KOPT-K1 (cell line): ENCODE data around the gene RHOF.

Source experiments
- H3K27ac ChIP-seq: fragments of 200-600 bp; sonication (generic); 2 replicates; pipeline ENCODE4 v1.5.1; 2016; ENCODE audit warnings: antibody characterized with exemption, mild to moderate bottlenecking, low read depth, low read length; ENCODE audit not compliant: poor library complexity, severe bottlenecking
- H3K36me3 ChIP-seq: fragments of 200-600 bp; sonication (generic); 2 replicates; pipeline ENCODE4 v1.5.1; 2017; ENCODE audit warnings: antibody characterized with exemption, mild to moderate bottlenecking, low read length, moderate library complexity; ENCODE audit not compliant: insufficient read depth
- H3K9me3 ChIP-seq: fragments of 200-600 bp; sonication (generic); 2 replicates; pipeline ENCODE4 v1.5.1; 2017; ENCODE audit warnings: antibody characterized with exemption, low read length, mild to moderate bottlenecking; ENCODE audit not compliant: insufficient read depth, poor library complexity, severe bottlenecking

The RHOF gene

GRCh38 chr12:121811434-121812319 is 18.2 kb upstream of the RHOF start:
- peaks cover 87% of the 10 kb centered on the region for H3K36me3 ChIP-seq
- H3K27ac ChIP-seq = peak overlapping the region; percentile 93
- H3K9me3 ChIP-seq = no peaks in the 10 kb centered on the region

- Histone ChIP-seq H3K36me3 (peaks cover 87% of the 10 kb centered on the region), H3K9me3 (no peaks in the 10 kb centered on the region), H3K27ac (peak overlapping the region; percentile 93)
Measured at GRCh38 chr12:121810833-121811433, 17.4 kb upstream of the RHOF start.

- H3K9me3 ChIP-seq = no peaks in the 10 kb centered on the region
- peak overlapping the region; percentile 93 for H3K27ac ChIP-seq
- peaks cover 84% of the 10 kb centered on the region for H3K36me3 ChIP-seq
Measured at GRCh38 chr12:121810234-121810817, 16.8 kb upstream of the RHOF start.

GRCh38 chr12:121809712-121810116 is 16.2 kb upstream of the RHOF start:
- H3K36me3 ChIP-seq = peaks cover 78% of the 10 kb centered on the region
- H3K9me3 ChIP-seq = no peaks in the 10 kb centered on the region
- no peak overlapping the region for H3K27ac ChIP-seq

GRCh38 chr12:121808623-121809022 is 15.1 kb upstream of the RHOF start:
- Histone ChIP-seq H3K27ac (no peak overlapping the region), H3K9me3 (no peaks in the 10 kb centered on the region), H3K36me3 (peaks cover 69% of the 10 kb centered on the region)

- Histone ChIP-seq H3K27ac (no peak overlapping the region), H3K36me3 (peaks cover 61% of the 10 kb centered on the region), H3K9me3 (no peaks in the 10 kb centered on the region)
Measured at GRCh38 chr12:121807642-121808347, 14.3 kb upstream of the RHOF start.

- peak overlapping the region; percentile 39 for H3K27ac ChIP-seq
- H3K9me3 ChIP-seq = no peaks in the 10 kb centered on the region
- H3K36me3 ChIP-seq = peaks cover 56% of the 10 kb centered on the region
Measured at GRCh38 chr12:121806546-121807423, 13.3 kb upstream of the RHOF start.

- Histone ChIP-seq H3K36me3 (peaks cover 55% of the 10 kb centered on the region), H3K9me3 (no peaks in the 10 kb centered on the region), H3K27ac (peak overlapping the region; percentile 39)
Measured at GRCh38 chr12:121806009-121806545, 12.6 kb upstream of the RHOF start.

- Histone ChIP-seq H3K9me3 (no peaks in the 10 kb centered on the region), H3K36me3 (peaks cover 48% of the 10 kb centered on the region), H3K27ac (peak overlapping the region; percentile 98)
Measured at GRCh38 chr12:121805171-121806008, 11.9 kb upstream of the RHOF start.

GRCh38 chr12:121804417-121805111 is 11.1 kb upstream of the RHOF start:
- H3K27ac ChIP-seq = peak overlapping the region; percentile 98
- H3K36me3 ChIP-seq = peaks cover 39% of the 10 kb centered on the region
- no peaks in the 10 kb centered on the region for H3K9me3 ChIP-seq

GRCh38 chr12:121803861-121804416 is 10.5 kb upstream of the RHOF start, which contains the start of gene SETD1B:
TSS of gene SETD1B (plus strand) at chr12:121804009. CDS start at chr12:121804738, 729 bp downstream.
- Histone ChIP-seq H3K27ac (peak within 1 kb of the TSS; percentile 98), H3K36me3 (peaks cover 37% of the 10 kb centered on the region), H3K9me3 (no peaks in the 10 kb centered on the region)

GRCh38 chr12:121802843-121803698 is 9.6 kb upstream of the RHOF start:
- no peaks in the 10 kb centered on the region for H3K9me3 ChIP-seq
- peaks cover 37% of the 10 kb centered on the region for H3K36me3 ChIP-seq
- peak overlapping the region; percentile 98 for H3K27ac ChIP-seq
